GM12878 (cell line): ENCODE measurements around the gene SHC1. TPM values are rescaled to one million over a fixed set of nuclear protein-coding genes. Genes with fewer than 3 reads are reported as not detected.
A peak's percentile ranks its signal among the peaks of the same experiment; 100 is the strongest.

ENCODE experiments used
- BCL3 ChIP-seq: IDR thresholded peaks from 2 replicates; pipeline ENCODE4 v1.6.1; 2011; ENCODE audit warnings: borderline replicate concordance, low read depth, mild to moderate bottlenecking, moderate library complexity, low read length; ENCODE audit not compliant: insufficient read depth, poor library complexity, severe bottlenecking
- CREB1 ChIP-seq: IDR thresholded peaks from 2 replicates; pipeline ENCODE4 v1.6.1; 2012; ENCODE audit warnings: low read depth, mild to moderate bottlenecking, inconsistent platforms
- CUX1 ChIP-seq: IDR thresholded peaks from 2 replicates; pipeline ENCODE4 v1.6.1; 2012; ENCODE audit warnings: improper control_type of control experiment, low read depth, low read length; ENCODE audit not compliant: insufficient replicate concordance
- DPF2 ChIP-seq: fragments of 450-650 bp; IDR thresholded peaks from 2 replicates; pipeline ENCODE4 v1.6.1; 2017; ENCODE audit warnings: mild to moderate bottlenecking
- E2F4 ChIP-seq: IDR thresholded peaks from 2 replicates; pipeline ENCODE4 v1.6.1; 2012; ENCODE audit warnings: low read depth, low read length, improper control_type of control experiment
- GABPA ChIP-seq: IDR thresholded peaks from 2 replicates; pipeline ENCODE4 v1.6.1; 2014; ENCODE audit warnings: antibody characterized with exemption, low read depth, mild to moderate bottlenecking, inconsistent platforms
- GATAD2B ChIP-seq: fragments of 450-650 bp; conservative IDR thresholded peaks from 2 replicates; pipeline ENCODE4 v1.6.1; 2017; ENCODE audit warnings: low read depth, mild to moderate bottlenecking, moderate library complexity
- HDAC6 ChIP-seq: fragments of 200-600 bp; sonication (generic); IDR thresholded peaks from one replicate; pipeline ENCODE4 v1.8.0; 2017; ENCODE audit warnings: antibody characterized with exemption; ENCODE audit not compliant: unreplicated experiment
- IRF5 ChIP-seq: fragments of 450-650 bp; IDR thresholded peaks from 2 replicates; pipeline ENCODE4 v1.6.1; 2017; ENCODE audit warnings: borderline replicate concordance
- MTA2 ChIP-seq: fragments of 450-650 bp; IDR thresholded peaks from 2 replicates; pipeline ENCODE4 v1.6.1; 2016; ENCODE audit warnings: low read depth, mild to moderate bottlenecking, moderate library complexity
- NFIC ChIP-seq: IDR thresholded peaks from 2 replicates; pipeline ENCODE4 v1.6.1; 2012; ENCODE audit warnings: low read depth, mild to moderate bottlenecking, inconsistent platforms, low read length, moderate library complexity
- NRF1 ChIP-seq: conservative IDR thresholded peaks from 2 replicates; pipeline ENCODE4 v1.6.1; 2011; ENCODE audit warnings: mild to moderate bottlenecking, low read depth, low read length, improper control_type of control experiment
- PAX5 ChIP-seq: IDR thresholded peaks from 2 replicates; pipeline ENCODE4 v1.6.1; 2011; ENCODE audit warnings: low read depth, low read length, borderline replicate concordance
- POLR2A ChIP-seq: IDR thresholded peaks from 2 replicates; pipeline ENCODE4 v1.6.1; 2011; ENCODE audit warnings: low read depth, mild to moderate bottlenecking, low read length
- RAD51 ChIP-seq: fragments of 450-650 bp; IDR thresholded peaks from 2 replicates; pipeline ENCODE4 v1.6.1; 2016; ENCODE audit warnings: moderate library complexity, mild to moderate bottlenecking, inconsistent platforms
- RFX5 ChIP-seq: IDR thresholded peaks from 2 replicates; pipeline ENCODE4 v1.6.1; 2011; ENCODE audit warnings: low read depth, low read length, improper control_type of control experiment
- ZNF622 ChIP-seq: fragments of 450-650 bp; IDR thresholded peaks from 2 replicates; pipeline ENCODE4 v1.6.1; 2017; ENCODE audit warnings: mild to moderate bottlenecking, inconsistent platforms
- polyA plus RNA-seq, 11 experiments: library from polyadenylated mRNA; depleted of rRNA in 4 of 11; unstranded in 6 of 11; stranded (reverse) in 5 of 11; fragments of >200 nt; fragmentation: Nextera tagmentation in 4 of 11; fragmentation: Illumina TruSeq in 1 of 11; extraction: Ambion mirVana in 4 of 11; extraction: Trizol in 1 of 11; gene quantifications; 1 replicate in 1 of 11; 2 replicates in 10 of 11; pipeline versions ENCODE4 v1.2.1 to v1.2.3, GENCODE V29; 2011 to 2016; ENCODE audit warnings: inconsistent platforms in 2 of 11, missing spikeins in 2 of 11, low read depth in 1 of 11
- total RNA-seq, 4 experiments: library from RNA; depleted of rRNA in 3 of 4; stranded (reverse); fragments of >200 nt in 3 of 4; fragmentation: Illumina TruSeq in 1 of 4; extraction: Trizol in 1 of 4; gene quantifications; 2 replicates each; pipeline versions ENCODE4 v1.2.1 to v1.2.3, GENCODE V29; 2013 to 2021
- TF ChIP-seq, protein P1 (sequence below): fragments of 450-650 bp; IDR thresholded peaks from 2 replicates; pipeline ENCODE4 v1.6.1; 2018; ENCODE audit warnings: mild to moderate bottlenecking, low read depth, moderate library complexity; ENCODE audit not compliant: partially characterized antibody

Gene SHC1
- total and polyA plus RNA-seq, 10 of the 15 experiments (the other 5 are each of a cell fraction or from before 2014, with no cell fraction given): 2.6 to 49.3 (median 25.2) TPM

- TF ChIP-seq CUX1: no peak
- TF ChIP-seq BCL3: no peak
- no peak for TF ChIP-seq NRF1
- no peak for TF ChIP-seq HDAC6
- no peak for TF ChIP-seq GABPA
- TF ChIP-seq PAX5: no peak
- TF ChIP-seq RFX5: no peak
- TF ChIP-seq NFIC: no peak
- 0 out of 2 replicates have a peak, but pooled peaks have one; percentile 14 for TF ChIP-seq MTA2
- TF ChIP-seq ZNF622: no peak
- no peak for TF ChIP-seq CREB1
- TF ChIP-seq, protein P1, sequence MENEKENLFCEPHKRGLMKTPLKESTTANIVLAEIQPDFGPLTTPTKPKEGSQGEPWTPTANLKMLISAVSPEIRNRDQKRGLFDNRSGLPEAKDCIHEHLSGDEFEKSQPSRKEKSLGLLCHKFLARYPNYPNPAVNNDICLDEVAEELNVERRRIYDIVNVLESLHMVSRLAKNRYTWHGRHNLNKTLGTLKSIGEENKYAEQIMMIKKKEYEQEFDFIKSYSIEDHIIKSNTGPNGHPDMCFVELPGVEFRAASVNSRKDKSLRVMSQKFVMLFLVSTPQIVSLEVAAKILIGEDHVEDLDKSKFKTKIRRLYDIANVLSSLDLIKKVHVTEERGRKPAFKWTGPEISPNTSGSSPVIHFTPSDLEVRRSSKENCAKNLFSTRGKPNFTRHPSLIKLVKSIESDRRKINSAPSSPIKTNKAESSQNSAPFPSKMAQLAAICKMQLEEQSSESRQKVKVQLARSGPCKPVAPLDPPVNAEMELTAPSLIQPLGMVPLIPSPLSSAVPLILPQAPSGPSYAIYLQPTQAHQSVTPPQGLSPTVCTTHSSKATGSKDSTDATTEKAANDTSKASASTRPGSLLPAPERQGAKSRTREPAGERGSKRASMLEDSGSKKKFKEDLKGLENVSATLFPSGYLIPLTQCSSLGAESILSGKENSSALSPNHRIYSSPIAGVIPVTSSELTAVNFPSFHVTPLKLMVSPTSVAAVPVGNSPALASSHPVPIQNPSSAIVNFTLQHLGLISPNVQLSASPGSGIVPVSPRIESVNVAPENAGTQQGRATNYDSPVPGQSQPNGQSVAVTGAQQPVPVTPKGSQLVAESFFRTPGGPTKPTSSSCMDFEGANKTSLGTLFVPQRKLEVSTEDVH: no peak
- peak; percentile 28 for TF ChIP-seq DPF2
- no peak for TF ChIP-seq E2F4
- no peak for TF ChIP-seq IRF5
- peak; percentile 20; the same call in 1 of the 2 replicates for TF ChIP-seq GATAD2B
- TF ChIP-seq RAD51: peak; percentile 30
- peak; percentile 58 for TF ChIP-seq POLR2A
These were observed 29.2 kb upstream of the SHC1 start (continued) for GRCh38 chr1:154999571-155000410.
